Tibial nerve (tissue), 4 donors: Measurements from ENCODE around the gene KIAA0232. TPM values are rescaled to one million over a fixed set of nuclear protein-coding genes. Genes with fewer than 3 reads are reported as not detected.
"Not testable (repeated sequence)": the region's sequence is repeated elsewhere in the genome, so short reads cannot be mapped to it uniquely, and the experiment has no call there.

Experiments
- DNase-seq, 2 donors: peaks; one replicate each; pipeline ENCODE4 v3.0.0-alpha.2; 2019; ENCODE audit warnings: low spot score in 2 of 2
- H3K27ac ChIP-seq, 4 donors: fragments of 200-600 bp; sonication (generic) in 3 of 4; one replicate each; pipeline ENCODE4 v1.5.1; 2017 to 2019; ENCODE audit warnings: mild to moderate bottlenecking in 1 of 4
- H3K27me3 ChIP-seq, 2 donors: fragments of 200-600 bp; sonication (generic) in 1 of 2; one replicate each; pipeline versions ENCODE4 v1.5.1 to v1.6.0; 2017 to 2019
- H3K36me3 ChIP-seq, 3 donors: fragments of 200-600 bp; sonication (generic); one replicate each; pipeline ENCODE4 v1.5.1; 2018 to 2019
- H3K4me1 ChIP-seq, 4 donors: fragments of 200-600 bp; sonication (generic) in 3 of 4; one replicate each; pipeline ENCODE4 v1.5.1; 2017 to 2019
- H3K4me3 ChIP-seq, 4 donors: fragments of 200-600 bp; sonication (generic) in 3 of 4; one replicate each; pipeline ENCODE4 v1.5.1; 2017 to 2019; ENCODE audit warnings: mild to moderate bottlenecking in 1 of 4, moderate library complexity in 1 of 4
- H3K9me3 ChIP-seq, 4 donors: fragments of 200-600 bp; sonication (generic) in 3 of 4; one replicate each; pipeline ENCODE4 v1.5.1; 2017 to 2019
- CTCF ChIP-seq, 5 experiments: fragments of 200-600 bp in 3 of 5; fragments of 450-650 bp in 2 of 5; sonication (generic) in 3 of 5; IDR thresholded peaks; one replicate each; pipeline ENCODE4 v1.5.1; 2016 to 2019; ENCODE audit warnings: antibody characterized with exemption in 5 of 5, mild to moderate bottlenecking in 3 of 5, moderate library complexity in 2 of 5
- EP300 ChIP-seq, 2 donors: sonication (generic); formaldehyde crosslinking; IDR thresholded peaks; one replicate each; pipeline ENCODE4 v1.6.1; 2017; ENCODE audit warnings: antibody characterized with exemption in 2 of 2, mild to moderate bottlenecking in 1 of 2
- POLR2A ChIP-seq, 2 donors: fragments of 450-650 bp; IDR thresholded peaks; one replicate each; pipeline ENCODE4 v1.6.1; 2017; ENCODE audit warnings: antibody characterized with exemption in 2 of 2, mild to moderate bottlenecking in 2 of 2, moderate library complexity in 2 of 2
- WGBS, 2 donors: methylation state at CpG; one replicate each; pipeline ENCODE4 v1.1.5; 2018; 5-methylcytosine and 5-hydroxymethylcytosine counted together
- total RNA-seq, 4 donors: library from RNA; depleted of rRNA; stranded (reverse); fragments of >200 nt; gene quantifications; one replicate each; pipeline ENCODE4 v1.1.0, GENCODE V29; 2016

The KIAA0232 gene
- total RNA-seq, 4 donors from 2014 or later = 36.7 to 57.7 (median 47.0) TPM

GRCh38 chr4:6909970-6910339 lies 127.4 kb downstream of the KIAA0232 start:
- no peak for DNase-seq

GRCh38 chr4:6910340-6910959 lies 127.9 kb downstream of the KIAA0232 start:
- TF ChIP-seq EP300 (IDR thresholded peaks at IDR 0.05) = no peak
- no peak for TF ChIP-seq CTCF (IDR thresholded peaks at IDR 0.05)
- no peak for TF ChIP-seq POLR2A (IDR thresholded peaks at IDR 0.05)
- H3K4me1 ChIP-seq = peaks cover 0 to 65% (median 16%) of the 10 kb centered on the region in 4 donors
- peak overlapping the region; percentile 82 to 94 (median 84) for H3K4me3 ChIP-seq
- DNase-seq = no peak
- H3K27ac ChIP-seq = peak overlapping the region; percentile 55 to 100 (median 88)
- H3K9me3 ChIP-seq = no peaks in the 10 kb centered on the region
- no peaks in the 10 kb centered on the region for H3K36me3 ChIP-seq
- 14 to 18% methylated on average over 31 of the region's 31 CpGs for WGBS, 2 donors
- H3K27me3 ChIP-seq = no peaks in the 10 kb centered on the region

More at GRCh38 chr4:6909970-6910339, 127.4 kb downstream of the KIAA0232 start:
- Histone ChIP-seq H3K36me3 (no peaks in the 10 kb centered on the region), H3K27me3 (no peaks in the 10 kb centered on the region), H3K9me3 (no peaks in the 10 kb centered on the region), H3K4me3 (peak overlapping the region; percentile 82 to 94 (median 84)), H3K4me1 (peaks cover 0 to 60% (median 16%) of the 10 kb centered on the region in 4 donors), H3K27ac (peak overlapping the region; percentile 55 to 100 (median 98))
- WGBS, 2 donors = 1 to 3% methylated on average over 10 to 58 of the region's 58 CpGs
- TF ChIP-seq CTCF (IDR thresholded peaks at IDR 0.05) = no peak
- no peak for TF ChIP-seq EP300 (IDR thresholded peaks at IDR 0.05)
- no peak for TF ChIP-seq POLR2A (IDR thresholded peaks at IDR 0.05)

GRCh38 chr4:6910960-6911874 lies 128.7 kb downstream of the KIAA0232 start:
- H3K4me3 ChIP-seq = peak overlapping the region; percentile 82 to 94 (median 84)

GRCh38 chr4:6911917-6912316 lies 129.4 kb downstream of the KIAA0232 start:
- peak overlapping the region in 1 of 4 donors; percentile 94 for H3K4me3 ChIP-seq
- not testable (repeated sequence) for H3K36me3 ChIP-seq, DNase-seq, H3K27me3 ChIP-seq, H3K9me3 ChIP-seq
- WGBS, 2 donors = 85 to 86% methylated on average over 10 of the region's 10 CpGs
- H3K4me1 ChIP-seq = peaks cover 0 to 78% (median 26%) of the 10 kb centered on the region in 4 donors
- H3K27ac ChIP-seq = peak overlapping the region in 1 of 4 donors; percentile 44

More at GRCh38 chr4:6910960-6911874, 128.7 kb downstream of the KIAA0232 start:
- H3K27ac ChIP-seq = peak overlapping the region; percentile 55 to 100 (median 88)
- TF ChIP-seq POLR2A (IDR thresholded peaks at IDR 0.05) (no peak), CTCF (IDR thresholded peaks at IDR 0.05) (no peak), EP300 (IDR thresholded peaks at IDR 0.05) (no peak)
- peaks cover 0 to 71% (median 19%) of the 10 kb centered on the region in 4 donors for H3K4me1 ChIP-seq
- 87 to 91% methylated on average over 15 of the region's 15 CpGs for WGBS, 2 donors
- no peaks in the 10 kb centered on the region for H3K27me3 ChIP-seq
- no peaks in the 10 kb centered on the region for H3K9me3 ChIP-seq
- DNase-seq = no peak
- H3K36me3 ChIP-seq = no peaks in the 10 kb centered on the region

GRCh38 chr4:6912441-6912840 lies 129.9 kb downstream of the KIAA0232 start:
- Histone ChIP-seq H3K27ac (peak overlapping the region in 2 of 4 donors; percentile 43 to 48), H3K36me3 (no peaks in the 10 kb centered on the region), H3K9me3 (no peaks in the 10 kb centered on the region), H3K4me1 (peaks cover 0 to 82% (median 32%) of the 10 kb centered on the region in 4 donors), H3K27me3 (no peaks in the 10 kb centered on the region), H3K4me3 (no peak overlapping the region)
- 50 to 58% methylated on average over 4 of the region's 4 CpGs for WGBS, 2 donors
- TF ChIP-seq CTCF (IDR thresholded peaks at IDR 0.05) = no peak
- peak in 1 of 2 donors; percentile 50 for TF ChIP-seq EP300 (IDR thresholded peaks at IDR 0.05)
- no peak for DNase-seq
